Vagina (tissue), 2 donors: ENCODE measurements around the gene TEKT5.

Source experiments
- CTCF ChIP-seq, 3 experiments: fragments of 450-650 bp in 2 of 3; fragments of 200-600 bp in 1 of 3; sonication (generic) in 1 of 3; IDR thresholded peaks; one replicate each; pipeline ENCODE4 v1.5.1; 2017 to 2019; ENCODE audit warnings: antibody characterized with exemption in 3 of 3, mild to moderate bottlenecking in 2 of 3, moderate library complexity in 2 of 3
- POLR2A ChIP-seq, 2 donors: fragments of 450-650 bp; IDR thresholded peaks; one replicate each; pipeline ENCODE4 v1.6.1; 2017; ENCODE audit warnings: antibody characterized with exemption in 2 of 2, mild to moderate bottlenecking in 2 of 2, moderate library complexity in 2 of 2
- POLR2AphosphoS5 ChIP-seq, 2 donors: sonication (generic); formaldehyde crosslinking; IDR thresholded peaks; one replicate each; pipeline ENCODE4 v1.9.0; 2017; ENCODE audit warnings: antibody characterized with exemption in 2 of 2, mild to moderate bottlenecking in 2 of 2, low read depth in 1 of 2; ENCODE audit not compliant: insufficient read depth in 1 of 2

GRCh38 chr16:10699756-10700155 is 5.0 kb upstream of the TEKT5 start:
- TF ChIP-seq POLR2AphosphoS5 (IDR thresholded peaks at IDR 0.05; ENCODE audit: insufficient read depth in 1 of 2, low read depth in 1 of 2) = no peak
- TF ChIP-seq CTCF (IDR thresholded peaks at IDR 0.05) = no peak
- TF ChIP-seq POLR2A (IDR thresholded peaks at IDR 0.05) = no peak
